GM12864 (cell line): Measurements from ENCODE around the gene MSI2.

ENCODE experiments used
- DNase-seq: peaks from one replicate; pipeline ENCODE4 v3.0.0-alpha.2; 2011; ENCODE audit warnings: low read depth
- H3K4me3 ChIP-seq: 2 replicates; pipeline ENCODE4 v1.5.1; 2011; ENCODE audit warnings: mild to moderate bottlenecking, low read depth, low read length, control low read depth
- TF ChIP-seq, protein P1 (sequence below): IDR thresholded peaks from 2 replicates; pipeline ENCODE4 v1.5.1; 2011; ENCODE audit warnings: low read depth, mild to moderate bottlenecking, moderate library complexity, low read length, control low read depth, inconsistent platforms; ENCODE audit errors: missing control alignments

Gene MSI2

DNA sequence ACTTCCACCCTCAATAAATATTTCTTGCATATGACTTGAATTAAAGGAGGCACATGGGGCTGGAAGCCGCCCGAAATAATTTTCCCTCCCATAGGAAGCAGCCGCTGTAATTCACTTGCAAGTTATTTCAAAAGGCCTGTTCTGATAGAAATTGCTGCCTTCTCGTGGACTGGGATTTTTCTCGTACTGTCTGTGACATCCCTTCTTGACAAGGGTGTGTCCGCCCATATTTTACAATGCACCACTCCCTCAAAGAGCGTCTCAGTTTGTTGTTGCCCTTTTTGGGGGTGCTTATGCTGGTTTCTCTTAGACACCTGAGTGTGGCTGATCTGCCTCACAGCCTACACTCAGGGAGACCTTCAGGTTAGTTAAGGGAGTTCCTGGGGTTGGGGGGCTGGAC, 160.0 kb downstream of the MSI2 start:
- TF ChIP-seq, protein P1, sequence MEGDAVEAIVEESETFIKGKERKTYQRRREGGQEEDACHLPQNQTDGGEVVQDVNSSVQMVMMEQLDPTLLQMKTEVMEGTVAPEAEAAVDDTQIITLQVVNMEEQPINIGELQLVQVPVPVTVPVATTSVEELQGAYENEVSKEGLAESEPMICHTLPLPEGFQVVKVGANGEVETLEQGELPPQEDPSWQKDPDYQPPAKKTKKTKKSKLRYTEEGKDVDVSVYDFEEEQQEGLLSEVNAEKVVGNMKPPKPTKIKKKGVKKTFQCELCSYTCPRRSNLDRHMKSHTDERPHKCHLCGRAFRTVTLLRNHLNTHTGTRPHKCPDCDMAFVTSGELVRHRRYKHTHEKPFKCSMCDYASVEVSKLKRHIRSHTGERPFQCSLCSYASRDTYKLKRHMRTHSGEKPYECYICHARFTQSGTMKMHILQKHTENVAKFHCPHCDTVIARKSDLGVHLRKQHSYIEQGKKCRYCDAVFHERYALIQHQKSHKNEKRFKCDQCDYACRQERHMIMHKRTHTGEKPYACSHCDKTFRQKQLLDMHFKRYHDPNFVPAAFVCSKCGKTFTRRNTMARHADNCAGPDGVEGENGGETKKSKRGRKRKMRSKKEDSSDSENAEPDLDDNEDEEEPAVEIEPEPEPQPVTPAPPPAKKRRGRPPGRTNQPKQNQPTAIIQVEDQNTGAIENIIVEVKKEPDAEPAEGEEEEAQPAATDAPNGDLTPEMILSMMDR: no peak
- no peak overlapping the region for H3K4me3 ChIP-seq
- DNase-seq: no peak

DNA sequence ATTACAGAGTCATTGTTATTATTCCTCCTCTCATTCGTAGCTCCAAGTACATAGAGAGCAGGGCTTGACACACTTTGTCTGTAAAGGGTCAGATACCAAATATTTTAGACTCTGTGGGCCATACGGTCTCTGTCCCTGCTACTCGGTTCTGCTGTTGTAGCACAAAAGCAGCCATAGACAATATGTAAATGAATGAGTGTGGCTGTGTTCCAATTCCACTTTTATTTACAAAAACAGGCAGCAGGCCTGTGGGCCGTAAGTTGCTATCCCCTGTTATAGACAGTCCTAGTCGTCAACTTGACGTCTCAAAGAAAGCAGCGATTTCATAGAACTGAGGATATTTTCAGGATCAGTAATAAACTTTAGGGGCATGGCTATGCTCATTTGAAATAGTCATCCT, 161.6 kb downstream of the MSI2 start:
- H3K4me3 ChIP-seq: no peak overlapping the region
- DNase-seq: no peak
- TF ChIP-seq, protein P1: no peak

DNA sequence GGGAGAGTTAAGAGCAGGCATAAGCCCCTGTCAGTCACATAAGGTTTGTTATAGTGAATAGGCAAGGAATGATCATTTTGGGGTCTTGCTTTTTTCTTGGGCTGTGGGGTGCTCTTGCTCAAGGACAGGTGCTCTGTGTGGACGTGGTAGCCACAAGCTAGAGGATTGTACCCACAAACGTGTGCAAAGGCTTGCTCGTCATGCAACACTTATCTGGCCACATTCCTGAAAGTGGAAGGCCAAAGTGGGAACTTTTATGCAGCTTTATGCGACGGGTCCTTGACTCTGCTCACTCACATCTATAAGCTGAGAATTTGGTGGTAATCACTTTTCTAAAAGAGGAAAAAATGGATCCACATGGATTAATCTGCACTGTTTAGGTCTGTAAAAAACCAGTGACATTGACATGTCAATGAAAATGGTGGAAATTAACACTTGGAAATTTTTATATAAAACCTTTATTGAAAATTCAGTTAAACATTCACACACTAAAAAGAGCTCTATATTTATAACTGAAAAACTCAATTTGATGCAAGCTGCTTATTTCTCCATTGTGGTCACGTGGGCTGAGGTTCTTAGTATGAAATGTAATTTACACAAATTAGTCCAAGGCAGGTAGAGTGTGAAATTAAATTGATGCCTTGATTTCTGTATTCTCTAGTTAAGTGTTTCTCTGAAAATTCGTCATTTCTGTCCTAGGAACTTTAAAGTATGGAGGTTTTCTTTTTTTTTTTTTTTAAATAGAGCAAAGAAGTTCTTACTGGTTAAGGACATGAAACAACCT, 162.3 kb downstream of the MSI2 start:
- no peak for DNase-seq
- TF ChIP-seq, protein P1: no peak
- H3K4me3 ChIP-seq: no peak overlapping the region

DNA sequence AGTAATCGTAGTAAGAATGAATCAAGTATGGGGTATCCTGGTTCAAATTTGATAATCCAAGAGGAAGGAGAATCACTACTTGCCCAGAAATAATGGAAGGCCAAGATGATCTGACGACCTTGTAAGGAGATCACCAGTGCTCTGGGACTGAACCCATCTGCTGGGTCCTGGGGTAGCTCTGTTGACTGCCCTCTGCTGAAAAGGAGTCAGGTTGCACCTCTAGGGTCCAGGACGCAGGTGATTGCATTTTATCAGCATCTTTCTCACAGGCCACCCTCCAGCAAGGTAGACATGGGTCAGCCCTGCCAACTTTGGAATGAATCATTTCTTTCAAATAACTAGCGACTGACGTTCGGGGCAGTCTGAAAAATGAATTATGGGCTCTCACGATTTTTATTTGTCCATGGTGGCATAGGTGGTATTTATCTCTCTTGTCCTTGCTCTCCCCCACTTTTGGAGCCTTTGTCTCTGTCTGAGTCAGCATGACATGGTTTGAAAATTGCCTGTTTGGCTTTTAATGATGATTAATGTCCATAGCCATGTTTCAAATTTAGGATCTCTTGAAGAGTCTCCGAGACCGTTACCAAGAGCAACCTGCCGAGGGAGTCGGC, 163.7 kb downstream of the MSI2 start:
- DNase-seq: no peak
- TF ChIP-seq, protein P1: no peak
- no peak overlapping the region for H3K4me3 ChIP-seq

DNA sequence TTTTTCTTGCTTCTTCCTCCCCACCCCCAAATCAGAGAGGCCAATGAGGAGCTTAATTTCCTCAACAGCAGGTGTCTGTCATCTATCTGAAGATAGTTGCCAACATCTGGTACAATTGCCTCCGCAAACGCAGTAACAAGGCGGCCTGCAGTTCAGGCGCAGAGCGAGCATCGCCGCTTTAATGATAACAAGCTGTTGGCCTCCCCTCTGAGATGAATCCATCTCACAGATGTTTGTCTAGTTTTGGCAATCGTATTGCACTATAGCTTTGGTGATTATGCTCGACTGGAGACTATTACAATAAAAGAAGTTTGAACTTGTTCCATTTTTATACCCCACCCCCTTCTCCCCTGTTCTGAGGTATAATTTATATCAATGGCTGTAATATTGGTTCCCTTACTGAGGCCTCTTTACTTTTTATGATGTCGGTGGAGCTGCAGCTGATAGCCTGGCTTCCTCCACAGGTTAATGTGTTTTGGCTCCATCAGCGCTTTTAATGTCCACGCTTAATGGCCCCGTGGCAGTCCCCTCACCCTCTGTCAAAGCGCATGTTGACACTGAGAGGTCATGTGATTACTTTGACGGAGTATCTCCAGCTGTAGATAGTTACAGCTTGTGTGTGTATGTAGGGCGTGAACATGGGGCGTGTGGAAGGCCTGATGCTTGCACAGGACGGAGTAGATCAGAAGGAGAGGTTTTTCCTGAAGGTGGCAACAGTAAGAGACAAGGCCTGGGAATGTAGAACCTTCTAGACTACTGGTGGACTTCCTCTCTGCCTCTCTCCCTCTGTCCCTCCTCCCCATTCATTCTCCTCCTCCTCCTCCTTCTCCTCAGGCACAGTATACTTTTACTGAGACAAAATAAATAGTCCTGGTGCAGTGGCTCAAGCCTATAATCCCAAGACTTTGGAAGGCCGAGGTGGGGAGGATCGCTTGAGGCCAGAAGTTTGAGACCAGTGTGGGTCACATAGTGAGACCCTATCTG, 164.7 kb downstream of the MSI2 start:
- TF ChIP-seq, protein P1: no peak
- H3K4me3 ChIP-seq: no peak overlapping the region
- DNase-seq: no peak

DNA sequence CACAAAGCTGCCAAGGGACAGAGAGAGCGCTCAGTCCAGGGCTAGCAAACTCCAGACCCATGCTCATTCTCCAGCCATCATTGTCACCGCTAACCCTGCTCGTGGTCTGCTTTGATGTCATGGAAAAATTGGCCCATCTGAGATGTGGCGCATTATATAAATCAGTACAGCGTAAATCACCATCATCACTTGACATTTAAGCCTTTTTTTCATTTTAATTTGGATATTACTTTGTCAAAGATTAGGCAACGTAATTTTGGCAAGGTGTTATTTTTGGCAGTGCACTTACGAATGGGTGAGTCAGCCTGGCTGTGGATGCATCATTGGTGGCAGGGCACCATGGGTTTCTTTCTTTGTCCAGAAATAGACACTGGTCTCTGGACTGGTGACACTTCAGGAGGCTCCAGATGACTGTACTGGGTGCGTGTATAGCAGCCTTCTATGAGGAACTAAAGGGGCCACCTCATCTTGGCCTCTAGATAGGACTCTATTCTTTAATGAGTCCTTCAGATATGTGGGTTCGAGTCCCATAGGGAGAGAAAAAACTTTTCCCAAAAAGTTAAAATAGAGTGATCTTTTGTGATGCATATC, 166.3 kb downstream of the MSI2 start:
- peak; percentile 59 for DNase-seq
- TF ChIP-seq, protein P1: no peak
- H3K4me3 ChIP-seq: no peak overlapping the region
